ENCODE measurements around the gene OR2A1. TPM values are rescaled to one million over a fixed set of nuclear protein-coding genes. Genes with fewer than 3 reads are reported as not detected.

The OR2A1 gene
- total RNA-seq, 1 donor from 2014 or later: not detected

Other genes starting within 250 kb of the OR2A1 start
- not detected in 2 replicates for gene OR2A25, start 242.6 kb upstream of the OR2A1 start, total RNA-seq
- not detected in 2 replicates for gene OR2A12, start 226.1 kb upstream of the OR2A1 start, total RNA-seq
- not detected in 2 replicates for gene OR2A2, start 202.8 kb upstream of the OR2A1 start, total RNA-seq
- not detected in 2 replicates for gene OR2A14, start 189.2 kb upstream of the OR2A1 start, total RNA-seq
- 1.3 TPM in 1 of 2 replicates, not detected in the other for gene CTAGE4, start 129.0 kb upstream of the OR2A1 start, total RNA-seq
- 1.1 and 1.8 TPM in 2 replicates for gene ARHGEF35, start 116.6 kb upstream of the OR2A1 start, total RNA-seq
- 0.08 and 0.18 TPM in 2 replicates for gene OR2A42, start 72.8 kb upstream of the OR2A1 start, total RNA-seq
- 0.68 and 1.1 TPM in 2 replicates for gene OR2A7, start 47.6 kb upstream of the OR2A1 start, total RNA-seq
- 0.97 TPM in 1 of 2 replicates, not detected in the other for gene CTAGE8, start 43.1 kb upstream of the OR2A1 start, total RNA-seq
- gene ARHGEF5, start 43.0 kb downstream of the OR2A1 start, total RNA-seq: 4.1 and 7.4 TPM in 2 replicates
- gene NOBOX, start 91.3 kb downstream of the OR2A1 start, total RNA-seq: not detected in 2 replicates